ENCODE results near the gene NCCRP1.

Gene NCCRP1, protein sequence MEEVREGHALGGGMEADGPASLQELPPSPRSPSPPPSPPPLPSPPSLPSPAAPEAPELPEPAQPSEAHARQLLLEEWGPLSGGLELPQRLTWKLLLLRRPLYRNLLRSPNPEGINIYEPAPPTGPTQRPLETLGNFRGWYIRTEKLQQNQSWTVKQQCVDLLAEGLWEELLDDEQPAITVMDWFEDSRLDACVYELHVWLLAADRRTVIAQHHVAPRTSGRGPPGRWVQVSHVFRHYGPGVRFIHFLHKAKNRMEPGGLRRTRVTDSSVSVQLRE

DNA sequence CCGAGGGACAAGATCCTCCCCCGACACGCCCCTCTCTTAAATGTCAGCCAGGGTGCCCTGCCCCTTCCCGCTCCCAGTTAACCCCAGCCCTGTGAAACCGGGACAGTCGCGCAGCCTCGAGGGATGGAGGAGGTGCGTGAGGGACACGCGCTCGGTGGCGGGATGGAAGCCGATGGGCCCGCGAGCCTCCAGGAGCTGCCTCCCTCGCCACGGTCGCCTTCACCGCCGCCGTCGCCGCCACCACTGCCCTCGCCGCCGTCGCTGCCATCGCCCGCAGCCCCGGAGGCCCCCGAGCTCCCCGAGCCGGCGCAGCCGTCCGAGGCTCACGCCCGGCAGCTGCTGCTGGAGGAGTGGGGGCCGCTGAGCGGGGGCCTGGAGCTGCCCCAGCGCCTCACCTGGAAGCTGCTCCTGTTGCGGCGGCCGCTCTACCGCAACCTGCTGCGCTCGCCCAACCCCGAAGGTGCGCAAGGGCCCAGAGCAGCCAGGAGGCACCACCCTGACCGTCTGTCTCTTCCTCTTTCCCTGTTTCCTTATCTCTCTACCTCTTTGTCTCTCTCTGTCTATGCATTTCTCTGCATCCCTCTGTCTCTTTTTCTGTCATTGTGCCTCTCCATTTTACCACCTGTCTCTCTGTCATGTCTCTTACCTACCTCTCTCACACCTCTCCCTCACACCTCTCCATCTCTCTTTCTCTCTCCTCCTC is at the start of gene NCCRP1:
TSS of gene NCCRP1 (plus strand) at position 105 of the 703 bp plus-strand sequence. CDS start at position 124, 19 bp downstream.
- no peak for DNase-seq

DNA sequence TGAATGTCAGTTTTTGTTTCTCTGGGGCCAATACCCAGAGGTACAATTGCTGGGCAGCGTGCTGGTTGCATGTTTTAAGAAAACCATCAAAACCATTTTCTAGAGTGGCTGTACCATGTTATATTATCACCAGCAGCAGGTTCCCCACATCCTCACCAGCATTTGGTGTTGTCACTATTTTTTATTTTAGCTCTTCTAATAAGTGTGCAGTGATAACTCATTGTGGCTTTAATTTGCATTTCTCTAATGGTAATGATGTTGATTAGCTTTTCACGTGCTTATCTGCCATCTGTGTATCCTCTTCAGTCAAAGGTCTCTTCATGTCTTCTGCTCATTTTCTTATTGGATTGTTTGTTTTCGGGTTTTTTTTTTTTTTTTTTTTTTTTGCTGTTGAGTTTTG is 49.3 kb upstream of the NCCRP1 start:
- DNase-seq: no peak

DNA sequence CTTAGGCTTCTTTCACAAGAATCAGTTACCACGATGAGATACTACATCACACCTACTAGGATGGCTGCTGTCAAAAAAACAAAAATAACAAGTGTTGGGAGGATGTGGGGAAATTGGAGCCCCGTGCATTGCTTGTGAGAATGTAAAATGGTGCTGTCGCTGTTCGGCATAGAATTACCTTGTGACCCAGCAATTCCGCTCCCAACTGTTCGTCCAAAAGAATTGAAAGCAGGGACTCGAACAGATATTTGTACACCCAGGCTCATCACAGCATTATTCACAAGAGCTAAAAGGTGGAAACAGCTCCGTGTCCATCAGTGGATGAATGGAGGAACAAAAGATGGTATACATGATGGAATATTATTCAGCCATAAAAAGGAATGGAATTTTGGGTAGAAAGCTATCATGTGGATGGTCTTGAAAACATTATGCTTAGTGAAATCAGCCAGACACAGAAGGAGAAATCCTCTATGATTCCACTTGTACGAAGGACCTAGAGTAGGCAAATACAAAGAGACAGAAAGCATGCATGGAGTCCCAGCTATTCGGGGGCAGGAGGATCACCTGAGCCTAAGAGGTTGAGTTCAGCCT is 47.7 kb upstream of the NCCRP1 start:
- DNase-seq: no peak

DNA sequence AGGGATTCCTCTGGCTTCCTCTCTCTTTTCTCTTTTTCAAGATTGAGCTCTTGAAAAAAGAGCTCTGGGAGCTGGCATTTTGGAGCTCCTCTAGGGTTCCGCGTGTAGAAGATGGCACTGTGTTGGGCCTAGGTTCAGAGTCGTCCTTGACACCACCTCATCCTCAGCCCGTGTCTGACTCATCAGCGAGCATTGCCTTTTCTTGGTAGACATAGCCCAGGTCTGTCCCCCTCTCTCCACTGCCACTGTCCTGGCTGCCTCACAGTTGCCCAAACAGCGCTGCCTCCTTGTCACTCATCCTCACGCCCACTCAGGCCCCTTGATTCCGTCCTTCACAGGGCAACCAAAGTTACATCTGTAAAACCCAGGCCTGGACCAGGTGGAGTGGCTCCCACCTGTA is 46.5 kb upstream of the NCCRP1 start:
- no peak for DNase-seq

DNA sequence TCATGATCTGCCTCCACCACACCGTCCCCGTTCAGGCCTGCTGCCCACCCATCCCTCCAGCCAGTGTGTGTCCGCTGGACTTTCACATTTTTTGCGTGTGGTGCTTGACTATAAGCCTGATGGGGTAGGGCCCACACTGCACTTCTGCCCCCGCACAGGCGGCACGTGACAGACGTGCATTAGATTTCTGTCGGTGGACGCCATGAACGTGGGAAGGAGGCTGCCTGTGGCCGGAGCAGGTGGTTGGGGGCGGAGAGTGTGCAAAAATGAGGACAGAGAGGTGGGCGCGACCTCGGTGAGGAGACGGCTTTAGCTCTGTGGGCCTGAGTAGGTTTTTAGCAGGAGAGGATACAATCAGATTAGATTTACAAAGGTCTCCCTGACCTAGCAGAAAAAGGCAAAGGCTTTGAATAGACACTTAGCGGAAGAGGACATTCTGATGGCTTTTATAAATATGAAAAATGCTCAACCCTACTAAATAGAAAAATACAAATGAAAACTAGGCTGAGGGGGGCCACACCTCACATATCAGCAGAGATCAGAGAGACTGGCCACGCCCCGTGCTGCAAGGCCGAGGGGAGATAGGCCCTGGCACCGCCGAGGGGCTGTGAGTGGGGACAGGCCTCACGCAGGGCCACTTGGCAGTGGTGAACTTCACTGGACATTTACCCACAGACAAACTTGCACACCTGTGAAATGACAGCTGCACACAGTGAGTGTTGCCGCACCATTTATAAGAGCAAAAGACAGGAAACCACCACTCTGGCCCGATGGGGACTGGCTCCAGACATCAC is 45.8 kb upstream of the NCCRP1 start:
- DNase-seq: no peak

DNA sequence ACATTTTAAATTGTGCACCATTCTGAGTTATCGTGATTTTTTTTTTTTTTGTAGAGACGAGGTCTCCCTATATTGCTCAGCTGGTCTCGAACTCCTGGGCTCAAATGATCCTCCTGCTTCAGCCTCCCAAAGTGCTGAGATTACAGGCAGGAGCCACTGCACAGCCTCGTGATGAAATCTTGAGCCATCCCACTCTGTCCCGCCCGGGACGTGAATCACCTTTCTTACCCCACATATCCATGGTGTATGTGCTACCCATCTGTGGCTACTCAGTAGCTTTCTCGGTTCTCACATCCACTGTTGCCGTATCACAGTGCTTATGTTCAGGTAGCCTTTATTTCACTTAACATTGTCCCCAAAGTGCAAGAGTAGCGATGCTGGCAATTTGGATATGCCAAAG is 44.7 kb upstream of the NCCRP1 start:
- no peak for DNase-seq

DNA sequence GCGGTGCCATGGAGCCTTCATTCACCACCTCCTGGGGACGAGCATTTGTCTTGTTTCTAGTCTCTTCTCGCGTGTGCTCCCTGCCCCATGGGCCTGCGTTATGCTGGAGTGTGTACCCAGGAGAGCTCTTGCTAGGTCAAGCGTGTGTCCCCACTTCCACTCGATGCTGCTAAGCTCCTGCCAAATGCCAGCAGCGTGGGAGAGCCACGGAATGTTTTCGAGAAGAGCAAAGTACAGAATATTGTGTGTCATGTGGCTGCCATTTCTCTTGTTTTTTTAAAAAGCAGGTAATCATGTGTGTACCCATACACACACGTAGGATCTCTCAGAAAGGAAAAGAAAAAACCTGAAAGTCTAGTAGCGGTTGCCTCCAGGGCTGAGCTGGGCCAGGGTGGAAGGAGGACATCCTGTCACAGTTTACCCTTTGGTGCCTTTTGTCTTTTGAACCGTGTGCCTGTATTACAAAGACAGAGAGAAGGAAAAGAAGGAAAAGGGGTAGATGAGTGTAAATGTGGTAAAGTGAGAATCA is 42.6 kb upstream of the NCCRP1 start:
- no peak for DNase-seq

DNA sequence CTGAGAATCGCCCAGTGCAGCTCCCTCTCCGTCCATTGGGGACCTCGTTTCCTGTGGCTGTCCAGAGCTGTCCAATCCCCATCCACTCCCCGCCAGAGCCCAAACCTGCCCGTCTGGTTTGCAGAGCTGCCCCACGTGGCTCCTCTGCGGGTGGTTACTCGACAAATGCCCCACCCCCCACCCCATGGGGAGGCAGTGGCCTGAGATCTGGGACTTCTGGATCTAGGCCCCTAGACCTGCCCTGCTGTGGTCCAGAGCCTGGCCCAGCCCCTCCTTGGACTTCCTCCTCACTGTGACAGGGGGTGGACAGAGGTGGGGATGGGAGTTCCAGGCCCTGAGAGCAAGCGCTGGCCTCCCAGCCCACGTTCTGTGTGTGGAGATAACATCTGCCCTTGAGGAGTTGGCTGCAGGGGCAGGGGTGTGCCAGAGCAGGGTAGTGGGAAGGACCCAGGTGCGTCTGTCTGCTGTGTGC is 42.1 kb upstream of the NCCRP1 start:
- DNase-seq: no peak

DNA sequence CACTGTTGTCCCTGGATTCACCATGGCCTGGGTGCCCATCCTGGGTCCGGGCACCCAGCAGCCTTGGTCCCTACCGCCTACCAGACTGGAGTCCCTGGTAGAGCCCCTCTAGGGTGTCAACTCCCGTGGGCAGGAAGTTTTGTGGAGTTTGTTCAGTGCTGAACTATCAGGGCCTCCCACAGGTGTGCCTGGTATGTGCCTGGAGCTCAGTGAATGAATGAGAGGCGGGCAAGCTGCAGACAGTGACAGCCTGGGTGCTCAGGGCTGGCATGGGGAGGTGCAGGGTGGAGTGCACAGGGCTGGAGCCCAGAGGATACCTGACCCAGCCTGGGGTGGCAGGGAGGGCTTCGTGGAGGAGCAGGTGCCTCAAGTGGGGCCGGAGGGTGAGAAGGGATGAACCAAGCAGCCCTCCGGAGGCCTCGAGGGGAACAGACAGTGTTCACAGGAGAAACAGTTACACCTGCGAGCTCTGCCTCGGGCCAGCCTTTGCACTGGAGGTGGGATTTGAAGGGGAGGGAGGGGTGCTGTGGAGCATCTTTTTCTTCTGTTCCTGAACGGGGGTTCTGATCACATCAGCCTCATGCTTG is 41.6 kb upstream of the NCCRP1 start:
- no peak for DNase-seq

DNA sequence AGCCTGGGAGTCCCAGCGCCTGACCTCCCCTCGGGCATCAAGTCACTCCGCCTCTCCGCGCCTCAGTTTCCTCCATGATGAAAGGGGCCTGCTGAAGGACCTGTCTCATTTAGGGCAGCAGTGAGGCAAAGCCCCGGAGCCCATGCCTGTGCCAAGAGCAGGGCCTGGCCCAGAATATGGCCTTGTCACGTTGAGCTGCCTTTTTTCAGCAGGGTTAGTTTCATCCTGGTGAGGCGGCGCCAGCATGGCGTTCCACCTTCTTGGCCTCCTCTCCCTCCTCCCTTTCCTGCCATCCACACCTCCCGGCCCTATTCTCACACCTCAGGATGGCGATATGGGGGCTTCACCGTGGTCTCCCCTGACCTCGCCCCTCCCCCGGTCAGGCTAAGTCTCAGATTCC is 41.0 kb upstream of the NCCRP1 start:
- DNase-seq: no peak

DNA sequence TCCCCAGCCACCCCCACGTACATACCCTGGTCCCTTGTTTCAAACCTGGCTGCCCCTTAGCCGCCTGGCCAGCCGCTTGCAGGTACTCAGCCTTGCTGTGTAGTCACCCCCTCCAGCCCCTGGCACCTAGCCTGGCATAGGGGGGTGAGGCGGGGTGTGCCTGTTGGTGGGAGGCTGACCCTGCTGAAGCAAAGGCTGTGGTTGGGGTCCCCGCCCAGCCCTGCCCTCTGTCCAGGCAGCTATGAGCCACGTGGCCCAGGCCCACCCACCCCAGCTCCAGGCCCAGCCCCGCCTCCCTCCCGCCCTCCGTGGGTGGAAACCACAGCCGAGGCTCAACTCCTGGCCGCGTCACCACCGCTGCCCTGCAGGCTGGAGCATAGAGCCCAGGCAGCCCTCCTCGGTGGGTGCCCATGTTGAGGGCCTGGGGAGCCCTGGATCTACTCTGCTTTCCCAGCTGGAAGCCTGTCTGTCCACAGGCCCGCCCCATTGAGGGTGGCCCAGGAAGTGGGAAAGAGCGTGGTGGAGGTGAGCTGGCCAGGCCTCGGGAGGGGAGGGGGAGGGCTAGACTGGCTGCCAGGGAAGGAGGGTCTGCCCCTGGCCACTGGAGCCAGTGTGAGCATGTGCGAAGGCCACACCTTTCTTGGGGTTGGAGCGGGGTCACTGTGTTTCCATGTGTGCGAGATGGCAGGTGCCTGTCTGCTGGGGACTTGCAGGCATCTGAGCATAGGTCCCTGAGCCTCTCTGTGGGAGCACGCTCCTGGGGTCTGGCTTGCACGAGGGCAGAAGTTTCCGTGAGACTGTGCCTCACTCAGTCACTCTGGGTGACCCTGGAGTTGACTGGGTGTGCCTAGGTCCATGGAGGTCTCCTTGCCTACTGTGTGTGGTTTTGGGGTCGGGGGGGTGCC is 40.2 kb upstream of the NCCRP1 start:
- no peak for DNase-seq

DNA sequence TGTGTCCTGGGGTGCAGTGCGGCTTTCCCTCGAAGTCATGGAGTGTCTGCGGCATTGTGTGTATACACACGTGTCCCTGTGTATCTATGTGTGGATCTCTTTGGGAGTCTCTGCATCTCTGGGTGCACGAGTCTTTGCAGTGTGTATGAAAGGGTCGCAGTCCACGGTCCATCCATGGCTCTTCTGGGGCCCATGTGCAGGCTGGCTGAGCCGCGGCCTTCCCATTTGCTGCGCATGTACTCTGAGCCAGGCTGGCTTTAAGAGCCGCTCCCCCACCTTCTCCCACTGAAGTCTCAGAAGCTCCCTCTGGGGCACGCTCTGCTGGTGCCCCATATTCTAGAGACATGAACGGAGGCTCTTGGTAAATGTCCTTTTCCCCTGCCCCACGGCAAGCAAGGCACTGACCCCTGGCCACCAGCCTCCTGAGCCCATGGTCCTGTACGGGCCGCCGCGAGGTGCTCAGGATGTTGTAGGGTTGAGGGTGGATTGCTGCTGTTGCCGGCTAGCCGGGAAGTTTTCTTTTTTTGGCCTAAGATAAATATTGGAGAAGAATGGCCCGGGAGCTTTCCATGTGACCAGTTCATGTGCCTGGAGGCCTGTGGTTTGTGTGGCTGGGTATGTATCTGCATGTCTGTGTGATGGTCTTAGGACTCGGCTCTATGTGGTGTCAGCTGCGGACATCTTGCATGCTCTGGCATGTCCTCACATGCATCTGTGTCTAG is 39.3 kb upstream of the NCCRP1 start:
- no peak for DNase-seq

DNA sequence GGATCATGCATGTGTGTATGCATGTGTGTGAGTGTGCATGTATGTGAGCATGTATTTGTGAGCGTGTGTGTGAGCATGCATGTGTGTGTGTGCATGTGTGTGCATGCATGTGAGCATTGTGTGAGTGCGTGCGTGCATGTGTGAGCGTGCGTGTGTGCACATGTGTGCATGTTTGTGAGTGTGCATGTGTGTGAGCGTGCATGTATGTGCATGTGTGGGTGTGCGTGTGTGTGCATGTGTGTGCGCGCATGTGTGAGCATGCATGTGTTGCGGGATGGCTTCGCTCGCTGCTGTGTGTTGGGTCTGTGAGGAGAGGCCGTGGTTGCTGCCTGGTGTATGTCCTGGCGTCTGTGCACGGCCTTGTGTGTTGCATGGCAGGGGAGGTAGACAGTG is 38.8 kb upstream of the NCCRP1 start:
- DNase-seq: no peak

DNA sequence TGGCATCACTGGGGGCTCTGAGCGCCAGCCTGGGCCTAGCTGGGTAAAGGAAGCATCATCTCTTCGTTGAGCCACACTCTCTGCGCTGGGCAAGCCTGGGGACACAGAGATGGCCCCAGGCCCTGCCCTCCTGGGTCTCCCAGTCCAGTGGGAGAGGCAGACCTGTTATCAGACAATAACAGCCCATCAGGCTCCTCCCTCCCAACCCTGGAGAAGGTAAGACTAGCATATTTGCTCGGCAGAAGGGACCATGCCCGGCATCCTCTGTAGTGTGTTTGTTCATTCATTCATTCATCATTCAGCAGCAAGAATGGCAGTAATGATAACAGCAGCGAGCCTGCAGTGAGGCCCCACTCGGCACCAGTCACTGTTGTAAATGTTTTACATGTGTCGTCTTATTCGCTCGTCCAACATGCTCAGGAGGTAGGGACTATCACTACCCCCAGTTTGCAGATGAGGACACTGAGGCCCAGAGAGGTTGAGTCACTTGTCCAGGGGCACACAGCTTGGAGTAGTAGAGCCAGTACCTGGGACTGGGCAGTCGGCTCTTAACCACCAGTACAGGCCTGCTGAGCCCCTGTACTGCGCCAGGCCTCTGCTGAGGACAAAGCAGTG is 38.0 kb upstream of the NCCRP1 start:
- no peak for DNase-seq

DNA sequence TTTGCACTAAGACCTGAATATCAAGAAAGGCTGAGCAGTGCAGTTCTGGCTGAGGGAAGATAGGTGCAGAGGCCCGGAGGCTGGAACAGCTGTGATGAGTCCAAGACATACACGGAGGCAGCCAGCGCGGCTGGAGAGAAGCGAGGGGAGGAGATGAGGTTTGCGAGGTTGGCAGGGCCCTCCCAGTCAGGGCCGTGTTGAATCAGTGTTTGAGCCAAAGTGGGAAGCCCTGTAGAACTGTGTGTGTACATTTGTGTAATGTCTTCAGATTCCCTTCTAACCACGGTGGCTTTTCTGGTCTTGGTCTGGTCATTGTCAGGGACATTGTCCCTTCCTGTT is 36.3 kb upstream of the NCCRP1 start:
- DNase-seq: no peak

DNA sequence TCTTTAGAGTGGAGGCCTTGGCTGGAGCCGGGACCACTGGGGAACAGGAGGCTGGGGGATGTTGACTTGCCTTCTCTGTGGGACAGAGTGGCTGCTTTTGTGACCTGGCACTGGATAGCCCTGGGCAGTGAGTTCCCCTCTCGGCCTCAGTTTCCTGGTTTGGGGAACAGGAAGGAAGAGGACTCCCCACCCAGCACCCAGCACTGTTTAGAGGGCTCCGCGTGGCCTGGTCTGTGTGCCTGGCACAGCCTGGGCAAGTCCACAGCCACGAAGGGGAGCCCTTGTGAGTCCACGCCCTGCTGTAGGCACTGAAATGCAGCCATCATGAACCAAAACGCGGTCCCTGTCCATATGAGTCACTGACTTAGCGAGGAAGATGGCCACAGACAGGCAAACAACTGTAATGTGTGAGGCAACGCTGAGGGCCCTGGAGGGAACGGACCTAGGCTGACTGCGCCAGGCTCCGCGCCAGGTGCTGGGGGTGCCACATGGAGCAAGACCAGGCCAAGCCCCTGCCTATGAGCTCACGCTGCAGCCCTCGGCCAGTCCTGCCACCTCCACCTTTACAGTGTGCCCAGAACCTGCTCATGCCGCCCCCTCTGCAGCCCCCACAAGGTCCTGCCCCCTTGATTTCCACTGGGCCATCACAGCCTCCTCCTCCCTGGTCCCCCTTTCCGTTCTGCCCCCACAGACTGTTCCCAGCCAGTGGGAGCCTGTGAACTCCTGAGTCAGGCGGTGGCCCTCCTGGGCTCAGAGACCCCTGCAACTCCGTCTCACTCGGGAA is 35.7 kb upstream of the NCCRP1 start:
- no peak for DNase-seq

DNA sequence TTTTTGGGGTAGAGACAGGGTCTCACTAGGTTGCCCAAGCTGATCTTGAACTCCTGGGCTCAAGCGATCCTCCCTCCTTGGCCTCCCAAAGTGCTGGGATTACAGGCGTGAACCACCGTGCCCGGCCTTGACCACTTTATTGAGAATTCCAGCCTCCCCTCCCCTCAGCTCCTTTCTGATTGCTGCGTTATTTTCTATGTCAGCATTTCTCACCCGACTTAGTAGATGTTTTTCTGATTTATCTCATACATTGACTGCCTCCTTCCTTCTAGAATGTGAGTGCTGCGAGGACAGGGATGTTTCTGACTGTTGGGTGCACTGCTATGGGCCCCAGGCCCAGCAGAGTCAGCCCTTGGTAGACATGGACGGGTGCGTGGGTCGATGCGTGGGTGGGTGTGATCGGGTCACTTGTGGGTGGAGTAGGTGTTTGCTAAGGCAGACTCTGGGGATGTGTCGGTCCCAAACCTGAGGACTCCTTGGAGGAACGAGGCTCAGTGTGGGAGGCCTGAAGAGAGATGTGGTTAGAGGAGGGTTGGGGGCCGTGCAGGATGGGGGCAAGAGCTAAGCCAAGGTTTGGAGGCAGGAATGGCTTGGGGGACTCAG is 34.2 kb upstream of the NCCRP1 start:
- no peak for DNase-seq

DNA sequence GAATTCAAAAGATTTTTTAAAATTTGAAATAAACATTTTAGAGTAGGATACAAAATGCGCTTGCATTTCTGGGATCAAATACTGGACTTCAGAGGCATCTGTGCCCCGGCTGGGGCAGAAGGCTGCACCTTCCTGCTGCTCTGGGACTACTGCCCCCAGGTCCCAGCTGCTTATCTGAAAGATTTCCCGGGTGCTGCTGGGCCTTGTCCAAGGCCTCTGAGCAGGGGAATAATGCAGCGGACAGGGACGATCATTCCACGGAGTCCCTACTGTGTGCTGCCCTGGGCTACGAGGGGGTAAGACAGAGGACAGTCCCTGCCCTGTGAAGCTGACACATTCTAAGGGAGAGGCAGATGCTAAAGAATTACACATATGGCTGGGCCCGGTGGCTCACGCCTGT is 33.1 kb upstream of the NCCRP1 start:
- no peak for DNase-seq

DNA sequence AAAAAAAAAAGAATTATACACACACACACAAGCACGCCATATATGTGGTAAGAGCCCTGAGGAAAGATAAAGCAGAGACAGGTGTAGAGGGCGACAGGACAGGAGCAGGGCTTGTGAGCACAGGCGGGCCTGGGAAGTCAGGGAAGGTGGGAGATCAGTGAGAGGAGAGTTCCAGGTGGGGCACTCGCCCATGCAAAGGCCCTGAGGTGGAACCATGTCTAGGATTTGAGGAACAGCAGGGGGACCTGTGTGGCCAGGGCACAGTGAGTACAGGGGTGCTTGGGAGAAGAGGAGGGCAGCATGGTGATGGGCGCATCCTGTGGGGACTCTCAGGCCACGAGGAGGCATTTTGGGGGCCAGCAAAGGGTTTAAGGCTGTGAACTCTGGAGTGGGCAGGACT is 32.5 kb upstream of the NCCRP1 start:
- DNase-seq: no peak
